ENCODE results near the gene FBN1.

GRCh38 chr15:48493763-48494225 lies 151.7 kb downstream of the FBN1 start:
- no peak for TF ChIP-seq CTCF (IDR thresholded peaks at IDR 0.05)
- TF ChIP-seq POLR2A (IDR thresholded peaks at IDR 0.05): no peak

All from adrenal gland (tissue), 5 donors.